GM12878 (cell line): Measurements from ENCODE around the gene PPIB.
"Not testable (repeated sequence)": the region's sequence is repeated elsewhere in the genome, so short reads cannot be mapped to it uniquely, and the experiment has no call there.

ENCODE experiments used
- CTCF ChIP-seq, 3 experiments: IDR thresholded peaks in 2 of 3; conservative IDR thresholded peaks in 1 of 3; 2 replicates each; pipeline ENCODE4 v1.5.1; 2011; ENCODE audit warnings: low read depth in 3 of 3, low read length in 3 of 3, mild to moderate bottlenecking in 3 of 3, control low read depth in 2 of 3, moderate library complexity in 2 of 3, inconsistent platforms in 1 of 3, mixed read lengths in 1 of 3; ENCODE audit not compliant: control insufficient read depth in 2 of 3, insufficient read depth in 1 of 3; ENCODE audit errors: extremely low read depth in 1 of 3
- POLR2A ChIP-seq: IDR thresholded peaks from 2 replicates; pipeline ENCODE4 v1.6.1; 2011; ENCODE audit warnings: low read depth, mild to moderate bottlenecking, low read length
- POLR2AphosphoS5 ChIP-seq: IDR thresholded peaks from 2 replicates; pipeline ENCODE4 v1.6.1; 2011; ENCODE audit warnings: mild to moderate bottlenecking, low read length, inconsistent platforms
- POU2F2 ChIP-seq: IDR thresholded peaks from 3 replicates; pipeline ENCODE4 v1.6.1; 2011; ENCODE audit warnings: low read depth, mild to moderate bottlenecking, low read length, borderline replicate concordance
- RFX5 ChIP-seq: IDR thresholded peaks from 2 replicates; pipeline ENCODE4 v1.6.1; 2011; ENCODE audit warnings: low read depth, low read length, improper control_type of control experiment
- TAF1 ChIP-seq: IDR thresholded peaks from 2 replicates; pipeline ENCODE4 v1.6.1; 2011; ENCODE audit warnings: mild to moderate bottlenecking, low read depth, low read length, borderline replicate concordance
- TARDBP ChIP-seq: IDR thresholded peaks from 2 replicates; pipeline ENCODE4 v1.6.1; 2016; ENCODE audit warnings: borderline replicate concordance
- USF2 ChIP-seq: IDR thresholded peaks from 2 replicates; pipeline ENCODE4 v1.6.1; 2011; ENCODE audit warnings: low read depth, low read length, improper control_type of control experiment, borderline replicate concordance
- ZBTB11 ChIP-seq: fragments of 450-650 bp; formaldehyde crosslinking; IDR thresholded peaks from 2 replicates; pipeline ENCODE4 v1.5.0; 2022; ENCODE audit warnings: mild to moderate bottlenecking, missing genetic modification characterization

- TF ChIP-seq TARDBP; CTCF (IDR thresholded peaks at IDR 0.05 in 2 of 3, conservative IDR thresholded peaks at IDR 0.05 in 1 of 3; ENCODE audit: control insufficient read depth in 2 of 3, extremely low read depth in 1 of 3, insufficient read depth in 1 of 3, low read depth in 3 of 3, low read length in 3 of 3); POLR2AphosphoS5; USF2; POU2F2; POLR2A; TAF1; RFX5; ZBTB11 (CRISPR knock-in tag): not testable (repeated sequence)
These were observed 52.6 kb downstream of the PPIB start for GRCh38 chr15:64110108-64110701.
